Common myeloid progenitor, CD34-positive (primary cell): ENCODE results near the gene NECTIN2.
"Not testable (repeated sequence)": the region's sequence is repeated elsewhere in the genome, so short reads cannot be mapped to it uniquely, and the experiment has no call there.

Source experiments
- CTCF ChIA-PET: fragments of 350-600 bp; sonication (Branson Sonifier 250); formaldehyde crosslinking; loops from one replicate; lab custom pipeline; 2021; ENCODE audit warnings: antibody characterized with exemption; lab: Charles Lee
- POLR2A ChIA-PET: fragments of 350-600 bp; sonication (Branson Sonifier 250); formaldehyde crosslinking; loops from one replicate; lab custom pipeline; 2021; ENCODE audit warnings: antibody characterized with exemption; lab: Charles Lee
- DNase-seq, 3 donors: peaks; one replicate each; pipeline versions ENCODE4 v3.0.0 to v3.0.0-alpha.2; 2013
- H3K27ac ChIP-seq, 2 experiments: 1 replicate in 1 of 2; 2 replicates in 1 of 2; pipeline ENCODE4 v1.7.0; 2013; ENCODE audit warnings: inconsistent platforms in 2 of 2, low read length in 2 of 2, mild to moderate bottlenecking in 2 of 2, low read depth in 1 of 2, moderate library complexity in 1 of 2; ENCODE audit not compliant: severe bottlenecking in 2 of 2, insufficient read depth in 1 of 2, poor library complexity in 1 of 2
- H3K27me3 ChIP-seq, 5 experiments: replicated peaks in 2 of 5; 1 replicate in 3 of 5; 2 replicates in 2 of 5; pipeline versions ENCODE4 v1.6.1 to v1.7.0; 2013; ENCODE audit warnings: low read length in 4 of 5, mild to moderate bottlenecking in 2 of 5, moderate library complexity in 2 of 5, inconsistent platforms in 1 of 5; ENCODE audit not compliant: insufficient read depth in 5 of 5, control insufficient read depth in 4 of 5
- H3K36me3 ChIP-seq, 4 experiments: 1 replicate in 2 of 4; 2 replicates in 2 of 4; pipeline versions ENCODE4 v1.6.1 to v1.7.0; 2013; ENCODE audit warnings: low read length in 3 of 4, control low read depth in 1 of 4, mild to moderate bottlenecking in 1 of 4; ENCODE audit not compliant: control insufficient read depth in 4 of 4, insufficient read depth in 4 of 4
- H3K4me1 ChIP-seq, 4 experiments: 1 replicate in 3 of 4; 2 replicates in 1 of 4; pipeline versions ENCODE4 v1.6.1 to v1.7.1; 2013; ENCODE audit warnings: low read length in 3 of 4, mild to moderate bottlenecking in 3 of 4, control low read depth in 1 of 4, inconsistent platforms in 1 of 4, moderate library complexity in 1 of 4; ENCODE audit not compliant: control insufficient read depth in 4 of 4, insufficient read depth in 4 of 4; ENCODE audit errors: control extremely low read depth in 1 of 4
- H3K4me3 ChIP-seq, 7 experiments: 1 replicate in 4 of 7; 2 replicates in 3 of 7; pipeline versions ENCODE4 v1.5.1 to v1.7.0; 2013; ENCODE audit warnings: mild to moderate bottlenecking in 7 of 7, low read length in 6 of 7, moderate library complexity in 6 of 7, inconsistent platforms in 2 of 7, low read depth in 2 of 7, control low read depth in 1 of 7; ENCODE audit not compliant: insufficient read depth in 4 of 7, control insufficient read depth in 1 of 7; ENCODE audit errors: extremely low read depth in 1 of 7
- H3K9me3 ChIP-seq, 5 experiments: 1 replicate in 4 of 5; 2 replicates in 1 of 5; pipeline versions ENCODE4 v1.6.1 to v1.7.1; 2013; ENCODE audit warnings: low read length in 4 of 5, mild to moderate bottlenecking in 2 of 5, inconsistent platforms in 1 of 5, low read depth in 1 of 5, moderate library complexity in 1 of 5; ENCODE audit not compliant: control insufficient read depth in 4 of 5, insufficient read depth in 2 of 5; ENCODE audit errors: control extremely low read depth in 1 of 5
- WGBS: methylation state at CpG from one replicate; pipeline ENCODE4 v1.1.5; 2013; ENCODE audit not compliant: insufficient coverage; 5-methylcytosine and 5-hydroxymethylcytosine counted together

Gene NECTIN2

GRCh38 chr19:44912854-44913253 is 66.8 kb downstream of the NECTIN2 start:
- no peak overlapping the region for H3K27ac ChIP-seq
- H3K4me3 ChIP-seq = no peak overlapping the region
- DNase-seq = no peak
- no peaks in the 10 kb centered on the region for H3K9me3 ChIP-seq
- H3K36me3 ChIP-seq = no peaks in the 10 kb centered on the region
- POLR2A ChIA-PET = no interaction called here
- CTCF ChIA-PET = interaction anchor here (0.8 to 10.3 kb wide), 3 partner anchors 8 to 39 kb away, joined by 3 to 72 read pairs (median 3); no protein-coding TSS in a partner anchor
- peaks cover 0 to 35% (median 21%) of the 10 kb centered on the region in 4 experiments for H3K4me1 ChIP-seq
- no peaks in the 10 kb centered on the region for H3K27me3 ChIP-seq
- WGBS = 80% methylated on average over 4 of the region's 6 CpGs

GRCh38 chr19:44913512-44914432 is 67.7 kb downstream of the NECTIN2 start:
- not testable (repeated sequence) for H3K27me3 ChIP-seq

GRCh38 chr19:44914433-44915206 is 68.5 kb downstream of the NECTIN2 start, which contains the start of gene APOC1:
TSS of gene APOC1 (plus strand) at chr19:44914608. CDS start at chr19:44914892, 284 bp downstream.
- peak within 1 kb of the TSS in 1 of 2 experiments; percentile 75 for H3K27ac ChIP-seq
- CTCF ChIA-PET = interaction anchor here (10.3 kb wide), 1 partner anchor 37 kb away, joined by 72 read pairs; no protein-coding TSS in a partner anchor
- POLR2A ChIA-PET = interaction anchor here (0.8 kb wide), 1 partner anchor 24 kb away, joined by 3 read pairs; the partner anchor contains the start of gene TOMM40
- 5% methylated on average over 11 of the region's 28 CpGs for whole genome bisulfite sequencing
- not testable (repeated sequence) for H3K36me3 ChIP-seq, H3K27me3 ChIP-seq, H3K9me3 ChIP-seq
- H3K4me1 ChIP-seq = peaks cover 0 to 35% (median 21%) of the 10 kb centered on the region in 4 experiments
- peak; percentile 80 to 85 (median 81) for DNase-seq
- H3K4me3 ChIP-seq = peak within 1 kb of the TSS; percentile 17 to 82 (median 65)

More at GRCh38 chr19:44913512-44914432, 67.7 kb downstream of the NECTIN2 start:
- H3K9me3 ChIP-seq, H3K36me3 ChIP-seq, POLR2A ChIA-PET: not testable (repeated sequence)
- CTCF ChIA-PET = interaction anchor here (0.8 to 10.3 kb wide), 3 partner anchors 9 to 38 kb away, joined by 3 to 72 read pairs (median 3); no protein-coding TSS in a partner anchor
- peak overlapping the region in 1 of 2 experiments; percentile 70 for H3K27ac ChIP-seq
- peak overlapping the region in 2 of 7 experiments; percentile 67 to 72 for H3K4me3 ChIP-seq
- DNase-seq = peak in 1 of 3 donors; percentile 25
- 61% methylated on average over 9 of the region's 23 CpGs for WGBS
- peaks cover 0 to 35% (median 21%) of the 10 kb centered on the region in 4 experiments for H3K4me1 ChIP-seq

- H3K27ac ChIP-seq = no peak overlapping the region
- H3K9me3 ChIP-seq = no peaks in the 10 kb centered on the region
- whole genome bisulfite sequencing = 96% methylated on average over 6 of the region's 8 CpGs
- ChIA-PET POLR2A (interaction anchor here (0.7 kb wide), 1 partner anchor 92 kb away, joined by 3 read pairs; no protein-coding TSS in a partner anchor), CTCF (no interaction called here)
- no peak for DNase-seq
- no peak overlapping the region for H3K4me3 ChIP-seq
- peaks cover 0 to 30% (median 28%) of the 10 kb centered on the region in 4 experiments for H3K4me1 ChIP-seq
- no peaks in the 10 kb centered on the region for H3K36me3 ChIP-seq
- no peaks in the 10 kb centered on the region for H3K27me3 ChIP-seq
Measured at GRCh38 chr19:44924243-44924725, 78.2 kb downstream of the NECTIN2 start.

GRCh38 chr19:44925114-44925891 is 79.2 kb downstream of the NECTIN2 start:
- Histone ChIP-seq H3K4me1 (peaks cover 0 to 30% (median 28%) of the 10 kb centered on the region in 4 experiments), H3K27ac (no peak overlapping the region), H3K36me3 (no peaks in the 10 kb centered on the region), H3K9me3 (no peaks in the 10 kb centered on the region), H3K4me3 (peak overlapping the region in 2 of 7 experiments; percentile 7 to 16), H3K27me3 (no peaks in the 10 kb centered on the region)
- ChIA-PET POLR2A (interaction anchor here (0.6 kb wide), 1 partner anchor 40 kb away, joined by 3 read pairs; no protein-coding TSS in a partner anchor), CTCF (interaction anchor here (0.7 to 2.2 kb wide), 7 partner anchors 10 to 29 kb away, joined by 3 to 11 read pairs (median 4); partner anchors contain the start of gene APOE)
- DNase-seq = peak; percentile 39 to 84 (median 82)
- 20% methylated on average over 3 of the region's 8 CpGs for WGBS
